Superior temporal gyrus (tissue), 1 donor: Measurements from ENCODE around the gene RNF220.

Experiments used
- DNase-seq: peaks from one replicate; pipeline ENCODE4 v3.0.0-alpha.2; 2016; ENCODE audit errors: extremely low spot score

The RNF220 gene

DNA sequence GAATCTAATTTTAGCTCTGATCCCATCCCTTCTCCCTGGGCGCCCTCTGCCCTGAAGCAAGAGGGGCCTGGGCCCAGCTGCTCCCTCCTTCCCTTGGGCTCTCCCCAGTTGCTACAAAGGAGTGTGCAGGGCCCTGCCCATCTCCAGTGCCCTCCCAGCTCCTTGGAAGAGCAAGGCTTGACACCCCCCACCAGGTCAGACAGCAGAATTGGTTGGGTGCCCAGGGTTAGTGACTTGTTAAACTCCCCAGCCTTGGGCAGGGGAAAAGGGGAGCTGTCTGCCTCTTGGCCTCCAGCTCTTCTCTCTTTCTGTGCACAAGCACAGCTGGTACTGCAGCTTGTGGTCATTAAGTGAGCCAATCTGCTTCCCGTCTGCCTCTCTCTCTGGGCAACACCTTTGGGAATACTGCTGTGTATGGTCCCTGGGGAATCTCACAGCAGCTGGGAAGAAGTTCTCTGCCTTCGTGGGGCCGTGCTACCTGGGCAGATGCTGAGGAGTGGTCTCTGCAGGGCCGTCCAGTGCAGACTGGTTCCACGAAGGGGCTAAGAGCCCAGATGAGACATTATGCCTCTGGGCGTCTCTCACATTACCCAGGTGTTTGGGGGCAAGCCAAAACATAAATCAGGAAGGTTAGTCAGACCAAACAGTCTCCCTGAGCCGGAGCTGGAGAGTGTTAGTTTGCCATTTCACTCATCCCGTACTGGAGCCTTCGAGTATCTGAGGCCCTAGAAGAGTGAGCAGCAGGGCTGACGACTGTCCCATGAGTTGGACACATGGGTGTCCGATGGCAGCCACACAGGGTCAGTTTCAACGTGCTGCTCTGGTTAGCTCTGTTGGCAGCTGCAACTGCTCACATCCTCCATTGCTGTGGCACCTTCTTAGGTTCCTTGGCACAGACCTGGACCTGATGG is 231.9 kb downstream of the RNF220 start:
- DNase-seq, result no peak

DNA sequence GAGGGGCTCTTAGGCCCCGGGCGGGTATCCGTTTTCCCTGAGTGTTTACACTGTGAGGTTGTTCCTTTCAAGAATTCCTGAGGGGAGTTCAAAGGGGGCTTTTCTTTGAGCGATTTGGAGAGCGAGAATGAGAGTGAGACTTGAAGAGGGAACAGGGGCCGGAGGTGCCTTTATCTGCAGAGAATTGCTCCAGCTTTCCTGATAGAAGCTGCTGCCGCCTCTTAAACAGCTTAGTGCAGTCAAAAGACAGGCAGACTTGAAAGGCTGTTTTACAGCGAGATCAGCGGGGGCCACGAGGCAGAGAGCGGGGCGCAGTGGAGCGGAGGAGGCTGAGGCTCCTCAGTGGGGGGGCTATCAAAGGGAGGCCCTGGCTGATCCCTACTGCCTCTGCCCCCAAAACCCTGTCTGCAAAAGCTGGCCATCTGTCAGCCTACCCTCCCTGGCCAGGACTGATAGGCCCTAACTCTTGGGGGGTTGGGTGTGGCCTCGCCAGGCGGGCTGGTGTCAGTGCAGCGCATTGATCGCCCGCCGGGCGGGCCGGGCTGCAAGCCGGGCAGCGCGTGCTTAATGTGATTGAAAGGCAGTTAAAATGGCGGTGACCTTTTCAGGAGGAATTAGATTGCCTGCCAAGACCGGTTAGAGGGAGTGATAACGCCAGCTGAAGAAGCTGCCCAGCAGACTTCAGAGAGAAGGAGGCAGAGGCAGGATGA is 232.8 kb downstream of the RNF220 start:
- DNase-seq, result no peak

DNA sequence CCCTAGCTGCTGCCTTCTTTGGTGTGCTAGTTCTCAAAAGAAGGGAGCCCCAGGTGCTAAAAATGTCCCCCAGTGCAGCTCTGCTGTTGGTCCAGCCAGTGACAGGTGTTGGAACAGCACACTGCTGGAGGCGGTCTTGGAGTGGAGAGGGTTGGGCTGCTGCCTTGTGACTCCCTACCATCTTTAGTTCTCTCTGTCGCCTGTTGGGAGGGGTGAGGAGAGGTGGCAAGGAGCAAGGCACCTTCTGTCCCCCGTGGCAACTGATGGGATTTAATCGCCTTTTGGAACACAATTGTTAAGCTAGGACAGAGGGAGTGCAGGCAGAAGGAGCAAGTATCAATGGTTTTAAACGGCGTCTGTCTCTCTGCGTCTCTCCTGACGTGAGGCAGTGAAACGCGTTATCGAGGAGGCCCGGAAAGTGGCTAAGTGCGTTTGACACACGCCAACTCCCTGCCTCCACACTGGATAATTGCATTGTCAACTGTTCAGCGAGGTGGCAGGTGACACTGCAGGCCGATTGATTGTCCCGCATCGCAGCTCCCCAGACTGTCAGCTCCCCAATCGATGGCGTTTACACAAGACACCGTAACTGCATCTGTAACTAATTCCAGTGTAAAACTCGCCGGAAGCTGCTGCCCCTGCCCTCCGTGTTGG is 235.3 kb downstream of the RNF220 start:
- DNase-seq, result no peak

DNA sequence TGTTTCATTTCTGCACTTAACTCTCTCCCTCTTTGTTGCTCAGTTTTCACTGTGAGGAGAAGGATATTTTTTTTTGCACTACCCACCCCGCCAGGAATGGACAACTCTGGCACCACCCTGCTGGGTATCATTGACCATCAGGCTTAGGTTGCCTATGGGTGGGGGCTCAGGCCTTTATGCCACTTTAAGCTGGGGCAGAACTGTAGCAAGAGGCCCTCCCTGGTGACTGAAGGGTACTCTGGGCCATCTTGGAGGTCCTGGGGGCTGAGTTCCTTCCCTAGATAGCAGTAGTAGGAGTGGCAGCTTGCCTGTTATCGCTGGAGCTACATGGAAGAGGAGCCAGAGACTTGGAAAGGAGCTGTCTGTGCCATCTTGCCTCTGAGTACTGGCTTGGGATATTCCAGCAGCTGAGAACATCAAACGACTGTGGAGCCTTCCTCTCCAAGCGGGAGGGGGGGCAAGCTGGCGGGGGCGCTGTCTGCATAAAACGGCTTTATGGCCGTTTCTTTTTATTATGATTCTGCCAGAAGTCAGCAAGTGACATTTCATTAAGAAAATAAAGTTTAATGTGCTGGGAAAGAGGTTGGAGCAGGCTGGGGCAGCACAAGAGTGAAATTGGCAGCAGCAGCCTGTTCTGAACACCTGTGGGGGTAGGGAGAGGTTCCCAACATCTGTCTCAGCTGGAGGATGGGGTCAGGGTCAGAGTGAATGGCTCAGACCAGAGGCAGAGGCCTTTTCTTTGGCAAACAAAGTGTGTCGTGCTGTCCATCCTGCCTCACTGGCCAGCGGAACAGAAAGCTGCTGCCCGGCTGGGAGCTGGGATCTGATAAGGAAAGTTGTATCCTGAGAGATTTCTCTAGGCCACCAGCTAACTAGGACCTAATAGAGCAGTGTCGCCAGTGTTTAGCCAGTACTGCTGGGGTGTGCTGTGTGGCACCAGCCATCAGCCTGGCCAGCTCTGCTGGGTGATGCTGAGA is 236.4 kb downstream of the RNF220 start:
- no peak for DNase-seq

DNA sequence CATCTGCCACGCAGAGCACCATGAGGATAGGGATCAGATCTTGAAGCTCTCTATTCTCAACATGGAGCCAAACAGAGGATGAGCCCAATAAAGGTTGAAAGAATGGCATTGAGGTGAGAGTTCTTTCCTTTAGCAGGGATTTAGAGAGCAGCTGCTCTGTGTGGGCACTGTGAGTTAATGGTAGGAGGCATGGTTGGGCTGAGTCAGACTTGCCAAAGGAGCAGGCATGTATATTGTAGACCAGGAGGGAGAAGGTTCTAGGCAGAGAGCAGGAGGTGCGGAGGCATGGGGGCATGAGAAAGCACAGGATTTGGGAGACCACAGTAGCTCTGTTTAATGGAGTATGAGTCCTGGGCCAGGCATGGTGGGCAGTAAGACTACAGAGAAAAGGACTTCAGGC is 237.2 kb downstream of the RNF220 start:
- no peak for DNase-seq

DNA sequence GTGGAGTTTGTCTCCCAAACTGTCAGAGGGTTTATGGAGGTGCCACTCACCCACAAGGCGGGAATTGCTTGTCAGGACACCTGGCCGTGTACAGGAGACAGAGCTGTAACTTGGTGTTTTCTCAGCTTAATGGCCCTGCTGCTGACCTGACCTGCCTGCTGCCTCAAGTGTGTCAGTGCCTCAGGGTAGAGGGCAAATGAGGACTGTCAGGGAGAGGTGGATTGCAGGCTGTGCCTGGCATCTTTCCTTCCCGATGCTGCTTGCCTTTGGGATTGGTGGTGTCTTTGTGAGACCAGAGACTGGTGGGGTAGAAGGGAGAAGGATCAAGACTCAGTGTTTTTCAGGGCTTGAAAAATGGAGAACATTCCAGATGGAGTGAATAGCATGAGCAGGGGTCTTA is 237.9 kb downstream of the RNF220 start:
- no peak for DNase-seq

DNA sequence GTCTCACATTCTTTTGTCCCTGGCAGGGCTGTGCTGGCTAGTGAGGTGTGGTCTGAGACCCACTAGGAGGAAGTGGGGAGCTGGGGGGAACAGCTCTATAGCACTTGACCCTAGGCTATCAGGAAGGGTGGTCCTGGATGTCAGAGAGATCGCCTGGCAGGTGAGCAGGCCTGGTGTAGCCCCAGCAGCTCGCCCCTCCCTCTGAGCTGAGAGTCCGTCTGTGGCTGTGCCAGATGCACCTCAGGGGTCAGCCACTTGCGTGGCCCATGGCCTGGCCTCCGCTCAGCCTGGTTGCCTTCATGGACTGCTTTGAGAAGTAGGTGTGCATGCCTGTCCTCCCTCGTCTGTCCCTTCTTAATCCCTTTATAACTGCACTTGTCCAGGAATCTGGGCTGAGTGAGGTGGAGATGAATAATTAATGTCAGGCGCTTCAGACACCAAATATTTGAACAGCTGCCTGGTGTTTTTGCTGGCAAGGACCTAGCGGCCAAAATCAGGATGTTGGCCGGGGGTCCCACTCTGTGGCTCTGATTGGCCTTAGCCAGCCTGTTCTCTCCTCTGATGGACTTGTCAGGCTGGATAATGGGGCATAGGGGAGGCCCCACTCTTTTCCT is 238.8 kb downstream of the RNF220 start:
- DNase-seq, result no peak

DNA sequence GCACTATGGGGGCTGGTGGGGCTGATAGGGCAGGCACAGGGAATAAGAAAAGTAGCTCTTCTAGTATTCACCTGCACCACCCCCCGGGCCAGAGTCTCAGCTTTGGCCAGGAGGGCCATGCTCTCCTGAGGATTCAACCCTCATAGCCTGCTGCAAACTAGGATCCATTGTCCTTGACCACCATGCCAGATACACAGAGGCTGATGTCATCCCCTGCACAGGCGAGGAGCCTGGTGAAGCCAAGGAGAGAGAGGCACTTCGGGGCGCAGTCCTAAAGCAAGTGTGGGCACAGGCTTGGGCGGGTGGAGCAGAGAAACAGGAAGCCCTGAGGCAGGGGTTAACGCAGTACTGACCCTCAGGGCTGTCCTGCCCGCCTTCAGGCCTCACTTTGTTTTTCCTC is 239.8 kb downstream of the RNF220 start:
- DNase-seq, result no peak

DNA sequence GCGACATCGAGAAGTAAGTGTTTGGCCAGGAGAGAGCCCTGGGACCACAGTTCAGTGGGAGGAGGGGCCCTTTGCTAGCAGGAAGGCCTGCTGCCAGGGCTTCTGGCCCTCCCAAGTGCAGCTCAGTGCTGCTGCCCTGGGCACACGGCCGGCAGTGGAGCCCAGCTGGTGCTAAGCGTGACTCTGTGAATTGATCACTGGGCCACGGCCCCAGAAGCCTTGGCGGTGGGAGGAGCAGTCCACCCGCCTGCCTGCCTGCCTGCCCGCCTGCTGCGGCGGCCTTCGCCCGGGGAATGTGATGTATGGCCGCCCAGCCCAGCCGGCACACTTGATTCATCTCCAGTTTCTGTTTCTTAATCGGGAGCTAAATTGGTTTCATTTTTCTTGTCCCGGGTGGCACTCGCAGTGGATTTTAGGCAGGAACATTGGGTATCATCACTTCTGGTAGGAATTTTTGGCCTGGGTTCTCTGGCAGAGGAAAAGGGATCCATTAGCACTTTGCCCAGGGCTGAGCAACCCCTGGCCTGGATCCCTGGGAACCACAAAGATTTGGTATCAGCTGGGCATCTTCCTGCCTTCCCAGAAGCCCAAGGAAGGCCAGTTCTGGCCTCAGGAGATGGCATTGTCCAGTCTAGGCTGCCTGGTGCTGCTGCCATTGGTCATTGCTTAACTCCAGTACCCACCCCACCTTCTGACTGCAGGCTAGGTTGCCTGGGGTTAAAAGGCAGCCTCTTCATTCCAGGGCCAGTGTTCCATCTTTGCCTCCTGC is 240.6 kb downstream of the RNF220 start:
- peak; percentile 94 for DNase-seq

DNA sequence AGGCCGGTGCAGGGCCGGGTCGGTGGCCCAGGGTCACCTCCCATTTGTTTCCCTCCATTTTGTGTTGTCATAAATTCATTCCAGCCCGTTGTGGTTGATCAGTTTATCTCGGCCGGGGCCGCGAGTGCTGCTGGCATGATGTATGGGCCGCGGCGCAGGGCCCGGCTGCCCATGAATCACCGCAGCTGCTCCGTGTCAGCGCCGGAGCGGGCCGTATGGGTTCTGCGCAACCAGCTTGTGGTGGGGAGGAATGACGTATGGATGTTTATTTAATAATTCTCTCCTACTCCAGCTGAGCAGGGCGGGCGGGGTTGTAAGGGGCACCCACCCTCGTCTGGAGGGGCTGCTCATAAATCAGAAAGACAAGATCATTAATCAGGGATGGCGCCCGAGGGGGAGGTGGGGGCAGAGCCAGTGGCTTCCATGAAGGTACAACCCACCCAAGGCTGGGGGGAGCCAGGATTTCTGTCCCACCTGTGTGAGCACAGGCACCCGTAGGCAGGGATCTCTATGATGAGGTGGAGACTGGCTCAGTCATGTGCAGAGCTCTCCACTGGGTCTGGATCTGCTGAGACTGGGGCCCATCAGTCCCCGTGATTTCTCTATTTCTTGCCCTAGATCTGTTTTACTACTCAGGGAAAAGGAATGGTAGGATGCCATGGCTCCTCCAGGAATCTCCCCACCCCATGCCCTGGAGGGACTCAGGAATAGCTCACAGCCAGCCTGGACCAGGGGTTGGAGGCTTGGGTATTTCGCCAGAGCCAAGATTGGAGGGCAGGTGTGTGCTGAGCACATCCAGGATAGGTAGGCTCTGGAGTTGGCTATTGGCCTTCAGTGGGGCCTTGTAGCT is 241.4 kb downstream of the RNF220 start:
- DNase-seq, result no peak

DNA sequence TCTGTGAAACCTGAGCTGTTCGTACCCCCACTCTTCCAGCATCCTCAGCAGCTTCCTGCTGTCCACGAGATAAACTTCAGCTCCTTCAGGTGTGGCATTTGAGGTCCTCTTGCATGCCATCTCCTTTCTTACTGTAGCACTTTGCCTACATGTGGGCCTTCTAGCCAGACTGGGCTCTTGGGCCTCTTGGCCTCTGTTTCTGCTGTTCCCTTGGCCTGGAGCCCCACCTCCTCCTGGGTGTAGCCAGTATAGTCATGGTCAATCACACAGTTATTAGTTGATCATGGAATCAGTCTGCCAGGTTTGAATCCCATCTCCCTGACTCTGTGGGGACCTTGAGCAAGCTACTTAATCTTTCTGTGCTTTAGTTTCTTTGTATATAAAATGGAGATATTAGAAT is 242.8 kb downstream of the RNF220 start:
- no peak for DNase-seq

DNA sequence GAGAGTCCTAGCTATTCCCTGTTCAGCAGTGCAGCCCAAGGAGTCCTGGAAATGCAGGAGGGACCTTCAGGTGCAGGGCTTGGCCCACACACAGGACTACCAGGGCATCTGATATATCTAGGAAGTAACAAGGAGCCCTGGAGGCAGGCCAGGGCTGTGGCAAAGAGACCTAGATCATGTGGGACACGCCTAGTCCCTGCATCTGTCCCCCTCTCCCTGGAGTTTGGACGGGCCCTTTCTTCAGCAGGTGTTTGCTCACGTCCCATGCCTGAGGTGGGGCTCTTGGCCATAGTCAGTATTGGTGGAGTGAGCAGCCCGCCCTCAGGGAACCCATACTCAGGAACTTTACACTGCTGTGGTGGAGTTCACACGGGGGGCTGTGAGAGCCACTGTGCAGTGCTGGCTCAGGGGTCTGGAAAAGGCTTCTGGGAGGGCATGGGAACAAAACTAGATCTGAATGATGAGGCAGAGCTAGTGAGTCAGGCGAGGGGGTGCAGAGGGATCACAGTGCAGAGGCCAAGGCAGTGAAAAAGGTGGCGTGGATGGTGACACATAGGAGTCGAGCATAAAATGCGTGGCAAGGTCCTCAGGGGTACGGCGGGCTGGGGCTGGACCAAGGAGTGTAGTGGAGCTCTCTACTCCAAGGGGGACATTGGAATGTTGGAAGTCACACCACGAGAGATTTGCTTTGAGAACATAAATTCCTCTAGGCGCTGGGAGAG is 243.6 kb downstream of the RNF220 start:
- DNase-seq, result no peak

DNA sequence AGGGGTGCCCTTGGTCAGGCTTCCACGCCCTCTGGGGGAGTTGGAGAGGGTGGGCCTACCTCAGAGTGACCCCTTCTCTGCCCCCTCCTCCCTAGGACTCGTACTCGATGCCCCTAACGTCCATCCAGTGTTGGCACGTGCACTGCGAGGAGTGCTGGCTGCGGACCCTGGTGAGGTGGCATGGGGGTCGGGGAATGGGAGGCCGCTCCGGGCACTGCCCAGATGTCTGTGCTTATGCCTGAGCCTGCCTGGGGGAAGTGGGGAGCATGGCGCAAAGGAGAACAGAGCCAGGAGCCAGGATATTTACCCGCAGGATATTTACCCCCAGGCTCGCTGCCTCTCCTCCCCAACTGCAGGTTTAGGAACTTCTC is 244.7 kb downstream of the RNF220 start:
- no peak for DNase-seq

DNA sequence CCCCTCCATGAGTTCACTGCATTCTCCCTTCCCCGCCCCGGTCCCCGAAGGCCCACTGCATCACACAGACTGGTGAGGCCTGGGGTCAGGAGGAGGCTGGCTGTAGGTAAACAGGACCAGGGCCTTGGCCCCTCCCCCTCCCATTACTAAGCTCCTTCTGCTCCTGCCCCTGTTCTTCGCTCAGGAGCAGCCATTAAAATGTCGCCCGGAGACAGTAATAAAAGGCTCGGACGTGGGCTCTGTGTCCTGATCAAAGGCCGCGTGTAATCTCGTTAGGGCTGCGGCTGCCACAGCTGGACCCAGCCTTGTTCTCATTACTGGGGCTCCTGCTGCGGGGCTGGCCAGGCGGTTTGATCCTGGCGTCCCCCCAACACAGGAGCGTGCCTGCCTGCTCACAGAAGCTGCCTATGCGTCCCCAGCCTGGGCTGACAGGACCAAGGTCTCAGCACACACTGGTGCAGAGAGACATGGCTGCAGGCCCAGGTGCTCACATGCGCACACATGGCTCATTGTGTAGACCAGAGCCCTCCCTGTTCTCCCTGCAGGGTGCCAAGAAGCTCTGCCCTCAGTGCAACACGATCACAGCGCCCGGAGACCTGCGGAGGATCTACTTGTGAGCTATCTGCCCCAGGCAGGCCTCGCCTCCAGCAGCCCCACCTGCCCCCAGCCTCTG is 245.2 kb downstream of the RNF220 start:
- DNase-seq, result no peak

DNA sequence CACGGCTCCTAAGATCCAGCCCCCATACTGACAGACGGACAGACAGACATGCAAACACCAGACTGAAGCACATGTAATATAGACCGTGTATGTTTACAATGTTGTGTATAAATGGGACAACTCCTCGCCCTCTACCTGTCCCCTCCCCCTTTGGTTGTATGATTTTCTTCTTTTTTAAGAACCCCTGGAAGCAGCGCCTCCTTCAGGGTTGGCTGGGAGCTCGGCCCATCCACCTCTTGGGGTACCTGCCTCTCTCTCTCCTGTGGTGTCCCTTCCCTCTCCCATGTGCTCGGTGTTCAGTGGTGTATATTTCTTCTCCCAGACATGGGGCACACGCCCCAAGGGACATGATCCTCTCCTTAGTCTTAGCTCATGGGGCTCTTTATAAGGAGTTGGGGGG is 246.0 kb downstream of the RNF220 start:
- DNase-seq, result no peak

DNA sequence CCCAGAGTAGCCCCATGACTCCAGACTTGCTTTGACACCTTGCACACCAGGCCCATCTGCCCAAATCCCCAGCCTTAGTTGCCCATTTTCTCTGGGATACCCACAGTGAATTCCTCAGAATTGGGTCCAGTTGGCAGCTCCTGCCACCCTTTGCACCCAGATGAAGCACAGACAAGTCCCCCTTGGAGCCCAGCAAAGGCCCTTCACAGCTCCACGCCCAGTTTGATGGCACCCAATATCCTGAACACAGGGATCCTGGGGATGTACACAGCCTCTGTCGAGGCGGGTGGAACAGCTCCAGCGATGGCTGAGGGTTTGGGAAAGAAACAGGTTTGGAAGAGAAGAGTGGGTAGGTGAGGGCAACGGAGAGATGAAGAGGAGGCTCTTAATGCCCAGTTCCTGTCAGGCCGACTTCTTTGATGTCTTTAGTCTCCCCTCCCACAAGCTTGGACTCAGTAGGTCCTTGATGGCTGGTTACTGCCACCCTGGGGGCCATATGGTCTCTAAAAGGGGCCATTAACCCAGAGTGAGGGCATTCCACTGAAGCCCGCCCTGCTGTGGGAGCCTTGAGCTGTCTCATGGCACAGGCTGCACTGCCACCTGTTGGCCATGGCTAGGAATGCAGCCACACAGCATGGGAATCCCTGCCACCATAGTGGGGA is 247.5 kb downstream of the RNF220 start:
- peak; percentile 95 for DNase-seq

DNA sequence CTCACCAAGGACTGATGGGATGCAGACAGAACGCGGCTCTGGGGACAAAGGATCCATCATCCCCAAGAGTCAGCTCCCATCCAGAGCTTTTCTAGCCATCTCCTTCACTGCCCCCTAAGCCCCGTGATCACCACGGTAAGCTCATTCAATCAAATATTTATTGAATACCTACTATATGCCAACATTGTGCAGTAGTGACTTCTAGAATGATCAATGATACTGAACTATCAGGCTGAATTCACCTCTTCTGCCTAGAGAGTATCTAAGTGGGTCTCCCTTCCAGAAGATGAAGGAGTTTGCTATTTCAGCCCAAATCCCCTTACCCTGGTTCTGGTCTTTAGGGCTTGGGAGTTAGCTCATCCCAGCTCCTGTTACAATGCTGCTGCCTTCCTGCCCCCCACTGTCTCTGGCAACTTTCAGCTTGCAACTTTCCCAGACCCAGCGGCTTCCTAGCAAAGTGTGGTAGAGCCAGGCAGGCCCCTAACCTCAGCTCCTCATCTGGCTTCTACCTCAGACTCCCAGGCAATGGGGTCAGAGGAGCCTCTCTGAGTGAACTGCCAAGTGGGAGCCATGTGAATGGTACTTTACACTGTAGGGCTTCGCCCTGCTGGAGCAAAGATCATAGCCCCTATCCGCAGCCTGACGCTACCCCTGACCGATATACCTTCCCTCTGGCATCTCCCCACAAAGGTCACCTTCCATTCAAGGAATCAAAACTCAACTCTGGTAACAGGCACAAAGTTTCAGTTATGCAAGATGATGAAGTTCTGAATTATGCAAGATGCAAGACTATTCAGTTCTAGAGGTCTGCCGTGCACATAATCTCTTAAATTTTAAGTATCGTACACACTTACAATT is 248.3 kb downstream of the RNF220 start:
- DNase-seq, result no peak
